BLaER1 treated with 17β-estradiol and CSF1 and Interleukin-3, amounts not matched to agents 10 nM and 100 nM (cell line): Measurements from ENCODE around the gene CDCP2.
"Not testable (repeated sequence)": the region's sequence is repeated elsewhere in the genome, so short reads cannot be mapped to it uniquely, and the experiment has no call there.

Source experiments
- H3K27ac ChIP-seq, 11 experiments: shearing (Covaris generic); formaldehyde crosslinking; 2 replicates each; pipeline ENCODE4 v1.8.1; 2022
- H3K27me3 ChIP-seq, 11 experiments: shearing (Covaris generic); formaldehyde crosslinking; 2 replicates each; pipeline ENCODE4 v1.8.1; 2022
- H3K36me3 ChIP-seq, 11 experiments: shearing (Covaris generic); formaldehyde crosslinking; 2 replicates each; pipeline ENCODE4 v1.8.1; 2022
- H3K4me1 ChIP-seq, 10 experiments: shearing (Covaris generic); formaldehyde crosslinking; 2 replicates each; pipeline ENCODE4 v1.8.1; 2022
- H3K4me2 ChIP-seq, 11 experiments: shearing (Covaris generic); formaldehyde crosslinking; 2 replicates each; pipeline ENCODE4 v1.8.1; 2022
- H3K4me3 ChIP-seq, 10 experiments: shearing (Covaris generic); formaldehyde crosslinking; 2 replicates each; pipeline ENCODE4 v1.8.1; 2022
- H3K9ac ChIP-seq, 11 experiments: shearing (Covaris generic); formaldehyde crosslinking; 2 replicates each; pipeline ENCODE4 v1.8.1; 2022
- H3K9me3 ChIP-seq, 11 experiments: shearing (Covaris generic); formaldehyde crosslinking; replicated peaks in 1 of 11; 2 replicates each; pipeline ENCODE4 v1.8.1; 2022
- H4K20me1 ChIP-seq, 11 experiments: shearing (Covaris generic); formaldehyde crosslinking; 2 replicates each; pipeline ENCODE4 v1.8.1; 2022
- Cebpa-rat ChIP-seq, 11 experiments: shearing (Covaris generic); IDR thresholded peaks; 2 replicates each; pipeline ENCODE4 v1.8.1; 2022

The CDCP2 gene

DNA sequence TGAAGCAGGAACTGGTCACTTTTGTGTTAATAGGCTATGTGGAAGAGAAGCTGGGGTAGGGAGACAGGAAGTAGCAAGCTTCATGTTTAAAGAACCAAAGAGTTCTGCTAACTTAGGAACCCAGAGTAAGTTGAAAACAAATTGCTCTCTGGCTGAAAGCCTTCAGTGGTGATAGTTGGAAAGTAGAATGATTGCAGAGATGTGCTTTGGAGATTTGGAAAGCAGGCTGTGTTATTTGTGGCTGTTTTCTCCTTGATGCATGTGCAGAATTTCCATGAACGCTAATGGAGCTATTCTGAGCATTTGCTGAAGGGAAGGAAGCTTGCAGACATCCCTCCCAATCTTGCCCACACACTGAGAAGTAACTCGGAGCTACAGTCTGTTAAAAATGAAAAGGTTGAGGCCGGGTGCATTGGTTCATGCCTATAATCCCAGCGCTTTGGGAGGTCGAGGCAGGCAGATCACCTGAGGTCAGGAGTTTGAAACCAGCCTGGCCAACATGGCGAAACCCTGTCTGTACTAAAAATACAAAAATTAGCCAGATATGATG, 53.7 kb downstream of the CDCP2 start:
- TF ChIP-seq Cebpa-rat (IDR thresholded peaks at IDR 0.05) = no peak

DNA sequence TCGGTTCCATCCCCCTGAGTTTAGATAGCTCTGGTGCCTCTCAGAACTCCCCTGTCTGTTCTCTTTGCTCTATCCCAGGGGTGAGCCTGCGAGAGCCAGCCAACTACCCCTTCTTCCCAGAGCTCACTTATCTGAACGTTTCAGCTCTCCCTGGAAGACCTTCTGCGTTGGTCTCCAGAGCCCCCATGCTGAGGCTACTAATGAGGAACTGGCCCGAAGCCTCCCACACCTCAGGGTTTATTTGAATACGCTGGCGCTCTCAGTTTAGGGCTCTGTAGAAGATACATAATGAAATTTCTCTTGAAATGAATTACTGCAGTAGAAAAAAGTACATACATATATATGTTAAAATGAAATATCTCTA, 55.9 kb downstream of the CDCP2 start:
- Histone ChIP-seq H3K4me2 (no peak overlapping the region), H3K27me3 (no peaks in the 10 kb centered on the region), H3K9ac (no peak overlapping the region), H3K9me3 (no peaks in the 10 kb centered on the region), H3K4me3 (no peak overlapping the region), H4K20me1 (no peaks in the 10 kb centered on the region), H3K27ac (no peak overlapping the region; a peak in 1 of 22 replicates), H3K36me3 (peaks cover 14 to 49% (median 31%) of the 10 kb centered on the region in 11 experiments; a peak in 21 of 22 replicates), H3K4me1 (peaks cover 0 to 26% (median 10%) of the 10 kb centered on the region in 10 experiments; a peak in 14 of 20 replicates)
- TF ChIP-seq Cebpa-rat (IDR thresholded peaks at IDR 0.05) = no peak

More for the DNA sequence above, 53.7 kb downstream of the CDCP2 start:
- H3K4me2 ChIP-seq = peak overlapping the region in 2 of 11 experiments; percentile 49 to 67; a peak in 5 of 22 replicates
- no peak overlapping the region for H3K27ac ChIP-seq
- no peaks in the 10 kb centered on the region for H4K20me1 ChIP-seq
- H3K9ac ChIP-seq = no peak overlapping the region
- no peaks in the 10 kb centered on the region for H3K27me3 ChIP-seq
- no peak overlapping the region for H3K4me3 ChIP-seq
- H3K36me3 ChIP-seq = peaks cover 18 to 55% (median 37%) of the 10 kb centered on the region in 11 experiments; a peak in 21 of 22 replicates
- peaks cover 0 to 11% (median 0%) of the 10 kb centered on the region in 11 experiments; a peak in 4 of 22 replicates for H3K9me3 ChIP-seq
- H3K4me1 ChIP-seq = peaks cover 0 to 26% (median 10%) of the 10 kb centered on the region in 10 experiments; a peak in 14 of 20 replicates

GRCh38 chr1:54096227-54096876, 56.4 kb downstream of the CDCP2 start:
- no peaks in the 10 kb centered on the region for H4K20me1 ChIP-seq
- no peak for TF ChIP-seq Cebpa-rat (IDR thresholded peaks at IDR 0.05)
- no peaks in the 10 kb centered on the region for H3K27me3 ChIP-seq
- H3K4me3 ChIP-seq = no peak overlapping the region
- H3K4me2 ChIP-seq = peak overlapping the region in 5 of 11 experiments; percentile 7 to 61 (median 40); a peak in 9 of 22 replicates
- peak overlapping the region in 7 of 11 experiments; percentile 20 to 63 (median 46); a peak in 12 of 22 replicates for H3K27ac ChIP-seq
- peaks cover 0 to 26% (median 10%) of the 10 kb centered on the region in 10 experiments; a peak in 14 of 20 replicates for H3K4me1 ChIP-seq
- peaks cover 9 to 44% (median 26%) of the 10 kb centered on the region in 11 experiments; a peak in 21 of 22 replicates for H3K36me3 ChIP-seq
- H3K9me3 ChIP-seq = no peaks in the 10 kb centered on the region
- no peak overlapping the region for H3K9ac ChIP-seq

- peak overlapping the region in 7 of 11 experiments; percentile 20 to 63 (median 46); a peak in 12 of 22 replicates for H3K27ac ChIP-seq
- peaks cover 8 to 41% (median 26%) of the 10 kb centered on the region in 11 experiments; a peak in 21 of 22 replicates for H3K36me3 ChIP-seq
- H3K4me2 ChIP-seq = peak overlapping the region in 5 of 11 experiments; percentile 7 to 61 (median 40); a peak in 10 of 22 replicates
- H3K9ac ChIP-seq = no peak overlapping the region
- no peak overlapping the region for H3K4me3 ChIP-seq
- no peaks in the 10 kb centered on the region for H4K20me1 ChIP-seq
- H3K9me3 ChIP-seq = no peaks in the 10 kb centered on the region
- peaks cover 0 to 26% (median 10%) of the 10 kb centered on the region in 10 experiments; a peak in 14 of 20 replicates for H3K4me1 ChIP-seq
- no peaks in the 10 kb centered on the region for H3K27me3 ChIP-seq
- no peak for TF ChIP-seq Cebpa-rat (IDR thresholded peaks at IDR 0.05)
Observed at GRCh38 chr1:54095546-54096226, 57.1 kb downstream of the CDCP2 start.

GRCh38 chr1:54094730-54095105, 58.1 kb downstream of the CDCP2 start:
- not testable (repeated sequence) for H3K4me2 ChIP-seq, H3K9ac ChIP-seq, H3K9me3 ChIP-seq, H4K20me1 ChIP-seq, H3K27ac ChIP-seq, H3K27me3 ChIP-seq, H3K4me3 ChIP-seq
- Histone ChIP-seq H3K4me1 (peaks cover 0 to 25% (median 10%) of the 10 kb centered on the region in 10 experiments; a peak in 14 of 20 replicates), H3K36me3 (peaks cover 11 to 44% (median 26%) of the 10 kb centered on the region in 11 experiments; a peak in 21 of 22 replicates)

DNA sequence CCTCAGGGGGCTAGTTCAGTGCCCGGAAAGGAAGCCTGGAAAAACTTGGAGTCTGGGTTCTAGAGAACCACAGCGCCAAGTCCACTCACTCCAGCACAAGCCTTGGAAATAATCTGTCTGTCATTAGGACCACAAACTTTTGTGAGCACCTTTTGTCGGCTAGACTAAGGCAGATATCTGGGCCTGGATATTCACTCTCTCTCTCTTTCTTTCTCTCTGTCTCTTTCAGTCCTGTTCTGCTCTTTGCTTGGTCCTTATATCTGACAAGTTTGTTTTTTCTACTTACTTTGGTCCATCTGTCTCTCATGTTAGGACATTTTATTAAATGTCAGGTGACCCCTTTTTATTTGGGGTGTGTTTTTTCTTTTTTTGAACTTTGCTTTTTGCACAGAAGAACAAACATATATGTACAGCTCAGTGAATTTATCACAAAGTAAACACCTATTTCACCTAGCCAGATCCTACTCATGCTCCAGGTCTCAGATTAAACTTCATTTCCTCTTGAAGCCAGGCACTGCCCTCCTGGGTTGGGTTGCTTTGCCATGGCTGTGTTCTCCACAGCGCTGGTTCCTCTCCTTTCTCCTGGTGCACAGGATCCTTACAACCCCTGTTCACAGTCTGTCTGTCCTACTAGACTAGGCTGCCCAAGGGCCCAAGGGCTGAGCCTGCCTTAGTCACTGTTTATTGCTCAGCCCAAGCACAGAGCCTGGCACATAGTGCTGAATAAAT, 58.6 kb downstream of the CDCP2 start:
- no peak overlapping the region for H3K4me2 ChIP-seq
- H3K36me3 ChIP-seq = peaks cover 15 to 48% (median 29%) of the 10 kb centered on the region in 11 experiments
- H3K4me1 ChIP-seq = peaks cover 0 to 20% (median 10%) of the 10 kb centered on the region in 10 experiments; a peak in 14 of 20 replicates
- H3K27me3 ChIP-seq = no peaks in the 10 kb centered on the region
- H3K9ac ChIP-seq = no peak overlapping the region
- no peaks in the 10 kb centered on the region for H4K20me1 ChIP-seq
- no peaks in the 10 kb centered on the region for H3K9me3 ChIP-seq
- H3K27ac ChIP-seq = no peak overlapping the region
- TF ChIP-seq Cebpa-rat (IDR thresholded peaks at IDR 0.05) = no peak
- no peak overlapping the region for H3K4me3 ChIP-seq

DNA sequence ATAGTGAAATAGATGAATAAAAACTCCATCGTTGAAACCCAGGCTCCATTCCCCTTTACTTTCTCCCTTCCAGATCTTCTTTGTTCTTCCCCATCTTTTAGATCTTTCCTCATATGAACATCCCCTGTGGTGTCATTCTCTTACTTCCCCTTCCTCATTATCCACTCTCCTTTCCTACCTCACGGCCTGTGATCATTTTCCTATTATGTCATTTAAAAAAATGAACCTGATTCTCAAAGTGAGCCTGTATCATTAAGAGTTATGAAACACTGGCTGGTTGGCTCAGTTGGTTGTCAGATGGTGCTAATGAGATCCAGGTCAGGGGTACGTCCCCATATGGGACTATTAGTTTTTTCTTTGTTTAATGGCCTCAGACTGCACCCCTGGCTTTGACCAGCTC, 61.1 kb downstream of the CDCP2 start:
- Histone ChIP-seq H3K4me2 (no peak overlapping the region), H3K27ac (no peak overlapping the region), H3K27me3 (no peaks in the 10 kb centered on the region), H3K36me3 (peaks cover 13 to 34% (median 20%) of the 10 kb centered on the region in 11 experiments), H3K4me3 (no peak overlapping the region), H3K4me1 (peaks cover 0 to 15% (median 10%) of the 10 kb centered on the region in 10 experiments; a peak in 14 of 20 replicates), H3K9me3 (no peaks in the 10 kb centered on the region), H4K20me1 (no peaks in the 10 kb centered on the region), H3K9ac (no peak overlapping the region)
- no peak for TF ChIP-seq Cebpa-rat (IDR thresholded peaks at IDR 0.05)

DNA sequence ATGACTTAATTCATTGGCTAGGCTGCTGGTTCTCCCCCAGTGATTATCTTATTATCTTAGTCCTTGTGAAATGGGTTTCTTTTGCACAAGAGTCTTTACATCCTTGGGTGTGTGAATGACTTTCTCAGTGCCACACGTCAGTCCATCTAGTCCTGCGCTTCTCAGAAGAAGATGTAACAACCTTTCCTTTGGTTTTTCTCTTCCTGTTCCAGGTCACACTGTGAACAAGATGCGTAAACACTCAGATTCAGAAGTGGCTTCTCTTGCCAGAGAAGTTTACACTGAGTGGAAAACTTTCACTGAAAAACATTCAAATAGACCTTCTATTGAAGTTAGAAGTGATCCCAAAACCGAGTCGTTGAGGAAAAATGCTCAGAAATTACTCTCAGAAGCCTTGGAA, 64.4 kb downstream of the CDCP2 start:
- TF ChIP-seq Cebpa-rat (IDR thresholded peaks at IDR 0.05) = no peak
- no peaks in the 10 kb centered on the region for H3K4me1 ChIP-seq
- H3K9me3 ChIP-seq = no peaks in the 10 kb centered on the region
- H4K20me1 ChIP-seq = no peaks in the 10 kb centered on the region
- no peak overlapping the region for H3K9ac ChIP-seq
- no peak overlapping the region for H3K27ac ChIP-seq
- no peak overlapping the region for H3K4me3 ChIP-seq
- peaks cover 10 to 39% (median 17%) of the 10 kb centered on the region in 11 experiments; a peak in 17 of 22 replicates for H3K36me3 ChIP-seq
- H3K27me3 ChIP-seq = no peaks in the 10 kb centered on the region
- H3K4me2 ChIP-seq = no peak overlapping the region
